Activated CD4-positive, alpha-beta T cell treated with anti-CD3 and anti-CD28 coated beads, Interleukin-2, amount 10 ng/mL, durations not matched to agents 24 days and 14 days (primary cell): Measurements from ENCODE around the gene ARHGEF40. TPM values are rescaled to one million over a fixed set of nuclear protein-coding genes. Genes with fewer than 3 reads are reported as not detected.
A peak's percentile ranks its signal among the peaks of the same experiment; 100 is the strongest.

ENCODE experiments used
- DNase-seq: peaks from one replicate; pipeline ENCODE4 v3.0.0; 2022
- H3K27ac Mint-ChIP-seq: one replicate; pipeline ENCODE4 v1.8.0; 2022; ENCODE audit warnings: mild to moderate bottlenecking, mixed read lengths
- H3K27me3 Mint-ChIP-seq: one replicate; pipeline ENCODE4 v1.8.0; 2022; ENCODE audit warnings: mixed read lengths
- H3K36me3 Mint-ChIP-seq: one replicate; pipeline ENCODE4 v1.8.0; 2022; ENCODE audit warnings: low read depth, mild to moderate bottlenecking, mixed read lengths
- H3K4me1 Mint-ChIP-seq: one replicate; pipeline ENCODE4 v1.8.0; 2021; ENCODE audit warnings: mixed read lengths
- H3K4me3 Mint-ChIP-seq: one replicate; pipeline ENCODE4 v1.8.0; 2022; ENCODE audit warnings: mild to moderate bottlenecking, moderate library complexity, mixed read lengths
- H3K9me3 Mint-ChIP-seq: one replicate; pipeline ENCODE4 v1.8.0; 2021; ENCODE audit warnings: mixed read lengths
- intact Hi-C: fragments of 100-400 bp; cut with micrococcal nuclease; formaldehyde crosslinking; loops from one replicate; pipeline ENCODE4 v1.15.1; 2023
- total RNA-seq: library from RNA; stranded (reverse); gene quantifications from 2 replicates; pipeline ENCODE4 v1.2.3, GENCODE V29; 2022

The ARHGEF40 gene
- total RNA-seq, 1 donor from 2014 or later: not detected

- intact Hi-C loops: no loop called here
- no peak for DNase-seq
- Mint-ChIP-seq H3K4me3 (no peak overlapping the region), H3K9me3 (no peaks in the 10 kb centered on the region), H3K27me3 (peaks cover 48% of the 10 kb centered on the region), H3K27ac (no peak overlapping the region), H3K4me1 (peaks cover 21% of the 10 kb centered on the region), H3K36me3 (peaks cover 1% of the 10 kb centered on the region)
Observed at GRCh38 chr14:21074398-21075272, 4.5 kb downstream of the ARHGEF40 start.

DNA sequence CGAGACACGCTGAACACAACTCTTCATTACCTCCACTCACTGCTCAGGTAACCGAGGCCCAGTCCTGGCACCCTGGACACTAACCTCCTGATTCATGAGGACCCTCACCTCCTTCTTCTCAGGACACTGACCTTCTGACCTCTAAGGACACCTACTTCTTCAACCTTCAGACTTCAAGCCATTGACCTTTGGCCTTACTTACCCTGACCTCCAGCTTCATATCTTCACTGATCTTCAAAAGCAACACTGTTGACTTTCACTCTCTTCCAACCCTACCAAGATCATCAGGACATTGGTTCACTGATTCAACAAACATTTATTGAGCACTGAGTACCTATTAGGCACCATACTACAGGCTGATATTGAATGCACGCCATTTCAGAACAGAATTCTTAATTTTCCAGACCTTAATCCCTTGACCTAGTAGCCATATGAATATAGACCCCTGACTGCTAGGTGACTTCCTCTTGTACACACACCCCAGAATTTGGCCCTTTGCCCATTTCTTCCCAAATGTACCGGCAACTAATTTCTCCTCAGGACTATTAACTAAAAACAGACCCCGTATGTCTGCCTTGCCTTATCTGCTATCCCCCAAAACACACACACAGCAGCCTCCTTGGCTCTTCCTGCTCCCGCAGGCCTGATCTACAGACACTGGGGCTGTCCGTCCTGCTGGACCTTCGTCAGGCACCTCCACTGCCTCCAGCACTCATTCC, 5.8 kb downstream of the ARHGEF40 start:
- intact Hi-C loops: no loop called here
- no peak overlapping the region for H3K4me3 Mint-ChIP-seq
- peaks cover 40% of the 10 kb centered on the region for H3K27me3 Mint-ChIP-seq
- H3K9me3 Mint-ChIP-seq: no peaks in the 10 kb centered on the region
- peaks cover 14% of the 10 kb centered on the region for H3K4me1 Mint-ChIP-seq
- H3K36me3 Mint-ChIP-seq: peaks cover under 1% of the 10 kb centered on the region
- H3K27ac Mint-ChIP-seq: no peak overlapping the region
- no peak for DNase-seq

DNA sequence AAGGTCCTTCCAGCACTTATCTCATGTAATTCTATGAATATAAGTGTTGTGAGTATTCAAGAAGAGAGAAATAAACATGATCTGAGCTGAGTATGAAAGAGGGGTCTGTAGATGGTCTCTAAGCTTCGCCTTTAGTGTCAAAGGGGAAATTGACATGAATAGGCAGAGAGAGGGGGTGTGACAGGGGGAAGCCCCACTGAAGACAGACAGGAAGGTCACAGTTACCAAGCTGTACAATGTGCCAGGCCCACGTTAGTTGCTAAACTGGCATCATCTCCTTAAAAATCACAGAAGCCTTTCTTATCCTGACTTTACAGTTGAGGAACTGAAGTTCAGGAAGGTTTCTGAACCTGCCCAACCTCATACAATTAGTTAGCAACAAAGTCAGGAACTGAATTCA, 7.6 kb downstream of the ARHGEF40 start:
- Mint-ChIP-seq H3K4me1 (no peaks in the 10 kb centered on the region), H3K9me3 (no peaks in the 10 kb centered on the region)

DNA sequence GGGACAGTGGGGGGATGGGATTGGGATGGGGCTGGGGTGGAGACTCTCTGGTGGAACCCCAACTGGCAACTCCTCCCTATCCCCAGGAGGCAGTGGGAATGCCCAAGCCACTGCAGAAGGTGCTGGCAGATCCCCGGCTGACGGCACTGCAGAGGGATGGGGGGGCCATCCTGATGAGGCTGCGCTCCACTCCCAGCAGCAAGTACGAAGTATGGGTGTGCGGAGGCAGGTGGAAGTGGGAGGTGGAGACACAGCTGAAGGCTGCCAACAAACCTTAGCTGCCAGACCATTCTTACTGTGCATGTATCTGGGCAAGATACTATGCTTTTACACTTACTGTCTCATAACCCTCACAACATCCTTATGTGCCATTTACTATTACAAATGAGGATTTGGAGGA, 8.2 kb downstream of the ARHGEF40 start:
- Mint-ChIP-seq H3K27ac (no peak overlapping the region), H3K9me3 (no peaks in the 10 kb centered on the region), H3K36me3 (no peaks in the 10 kb centered on the region), H3K4me3 (no peak overlapping the region), H3K27me3 (peaks cover 17% of the 10 kb centered on the region), H3K4me1 (no peaks in the 10 kb centered on the region)
- intact Hi-C loops: no loop called here
- DNase-seq: no peak

More for the DNA sequence above, 7.6 kb downstream of the ARHGEF40 start:
- DNase-seq: no peak
- no peaks in the 10 kb centered on the region for H3K36me3 Mint-ChIP-seq
- intact Hi-C loops: no loop called here
- H3K4me3 Mint-ChIP-seq: no peak overlapping the region
- peaks cover 22% of the 10 kb centered on the region for H3K27me3 Mint-ChIP-seq
- no peak overlapping the region for H3K27ac Mint-ChIP-seq

DNA sequence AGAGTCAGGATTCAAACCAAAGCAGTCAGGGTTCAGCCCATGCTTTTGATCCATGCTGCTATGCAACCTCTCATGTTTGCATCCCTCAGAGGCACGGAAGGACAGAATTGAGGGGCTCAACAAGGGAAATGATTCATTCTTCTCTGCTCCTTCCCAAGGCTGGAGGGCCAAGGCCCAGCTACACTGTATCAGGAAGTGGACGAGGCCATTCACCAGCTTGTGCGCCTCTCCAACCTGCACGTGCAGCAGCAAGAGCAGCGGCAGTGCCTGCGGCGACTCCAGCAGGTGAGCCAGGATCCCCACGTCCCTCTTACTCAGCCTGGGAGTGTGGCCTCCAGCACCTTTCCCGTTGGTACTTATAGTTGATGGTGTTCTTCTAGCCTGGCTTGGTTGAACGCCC, 8.6 kb downstream of the ARHGEF40 start:
- no peak for DNase-seq
- no peak overlapping the region for H3K4me3 Mint-ChIP-seq
- H3K9me3 Mint-ChIP-seq: no peaks in the 10 kb centered on the region
- H3K27ac Mint-ChIP-seq: no peak overlapping the region
- intact Hi-C loops: no loop called here
- no peaks in the 10 kb centered on the region for H3K4me1 Mint-ChIP-seq
- H3K36me3 Mint-ChIP-seq: no peaks in the 10 kb centered on the region
- H3K27me3 Mint-ChIP-seq: peaks cover 12% of the 10 kb centered on the region

- Mint-ChIP-seq H3K27ac (no peak overlapping the region), H3K9me3 (no peaks in the 10 kb centered on the region), H3K27me3 (peaks cover 5% of the 10 kb centered on the region), H3K36me3 (no peaks in the 10 kb centered on the region), H3K4me3 (no peak overlapping the region), H3K4me1 (peaks cover 6% of the 10 kb centered on the region)
- no peak for DNase-seq
- intact Hi-C loops: no loop called here
Observed at GRCh38 chr14:21081521-21082142, 11.5 kb downstream of the ARHGEF40 start.

GRCh38 chr14:21083565-21084325, 13.6 kb downstream of the ARHGEF40 start:
- Mint-ChIP-seq H3K4me3 (no peak overlapping the region), H3K9me3 (no peaks in the 10 kb centered on the region), H3K27me3 (peaks cover 4% of the 10 kb centered on the region), H3K4me1 (peaks cover 20% of the 10 kb centered on the region), H3K27ac (no peak overlapping the region), H3K36me3 (no peaks in the 10 kb centered on the region)
- intact Hi-C loops: no loop called here
- DNase-seq: no peak

GRCh38 chr14:21084396-21084795, 14.3 kb downstream of the ARHGEF40 start:
- Mint-ChIP-seq H3K27ac (no peak overlapping the region), H3K27me3 (peaks cover 1% of the 10 kb centered on the region), H3K36me3 (no peaks in the 10 kb centered on the region), H3K4me1 (peaks cover 22% of the 10 kb centered on the region), H3K4me3 (no peak overlapping the region), H3K9me3 (no peaks in the 10 kb centered on the region)
- DNase-seq: no peak
- intact Hi-C loops: no loop called here

- no peak overlapping the region for H3K27ac Mint-ChIP-seq
- intact Hi-C loops: no loop called here
- peak; percentile 55 for DNase-seq
- H3K36me3 Mint-ChIP-seq: no peaks in the 10 kb centered on the region
- no peaks in the 10 kb centered on the region for H3K9me3 Mint-ChIP-seq
- H3K4me3 Mint-ChIP-seq: no peak overlapping the region
- H3K4me1 Mint-ChIP-seq: peaks cover 22% of the 10 kb centered on the region
- no peaks in the 10 kb centered on the region for H3K27me3 Mint-ChIP-seq
Observed at GRCh38 chr14:21084998-21085853, 15.1 kb downstream of the ARHGEF40 start.

- H3K4me3 Mint-ChIP-seq: no peak overlapping the region
Observed at GRCh38 chr14:21086908-21087293, 16.8 kb downstream of the ARHGEF40 start.

GRCh38 chr14:21087294-21088091, 17.4 kb downstream of the ARHGEF40 start:
- DNase-seq: peak; percentile 93
- intact Hi-C loops: no loop called here
- H3K27ac Mint-ChIP-seq: peak overlapping the region; percentile 70
- H3K4me3 Mint-ChIP-seq: peak overlapping the region; percentile 0
- H3K4me1 Mint-ChIP-seq: peaks cover 23% of the 10 kb centered on the region
- no peaks in the 10 kb centered on the region for H3K9me3 Mint-ChIP-seq
- no peaks in the 10 kb centered on the region for H3K27me3 Mint-ChIP-seq
- H3K36me3 Mint-ChIP-seq: peaks cover 2% of the 10 kb centered on the region

More at GRCh38 chr14:21086908-21087293, 16.8 kb downstream of the ARHGEF40 start:
- Mint-ChIP-seq H3K4me1 (peaks cover 22% of the 10 kb centered on the region), H3K36me3 (peaks cover 2% of the 10 kb centered on the region), H3K27me3 (no peaks in the 10 kb centered on the region), H3K9me3 (no peaks in the 10 kb centered on the region), H3K27ac (peak overlapping the region; percentile 17)
- intact Hi-C loops: no loop called here
- DNase-seq: no peak

GRCh38 chr14:21088687-21089086, 18.6 kb downstream of the ARHGEF40 start:
- DNase-seq: peak; percentile 58
- H3K9me3 Mint-ChIP-seq: no peaks in the 10 kb centered on the region
- peaks cover 27% of the 10 kb centered on the region for H3K4me1 Mint-ChIP-seq
- H3K27ac Mint-ChIP-seq: peak overlapping the region; percentile 52
- peaks cover 2% of the 10 kb centered on the region for H3K36me3 Mint-ChIP-seq
- H3K27me3 Mint-ChIP-seq: peaks cover 2% of the 10 kb centered on the region
- intact Hi-C loops: no loop called here
- H3K4me3 Mint-ChIP-seq: no peak overlapping the region
